Upper lobe of right lung (tissue), 1 donor: ENCODE results near the gene AANAT. TPM values are rescaled to one million over a fixed set of nuclear protein-coding genes. Genes with fewer than 3 reads are reported as not detected.
"Not testable (repeated sequence)": the region's sequence is repeated elsewhere in the genome, so short reads cannot be mapped to it uniquely, and the experiment has no call there.

Source experiments
- ATAC-seq: fragments of 200-7000 bp; cut with Tn5 transposase; one replicate; pipeline ENCODE4 v1.9.1; 2020; ENCODE audit warnings: mild to moderate bottlenecking, moderate library complexity
- DNase-seq: peaks from one replicate; pipeline ENCODE4 v3.0.0-alpha.2; 2020
- H3K27ac ChIP-seq: fragments of 200-600 bp; one replicate; pipeline ENCODE4 v1.8.0; 2022
- H3K27me3 ChIP-seq: fragments of 200-600 bp; one replicate; pipeline ENCODE4 v1.8.0; 2022; ENCODE audit warnings: mild to moderate bottlenecking
- H3K36me3 ChIP-seq: fragments of 200-600 bp; one replicate; pipeline ENCODE4 v1.8.0; 2022
- H3K4me1 ChIP-seq: fragments of 200-600 bp; one replicate; pipeline ENCODE4 v1.8.0; 2022
- H3K4me3 ChIP-seq: fragments of 200-600 bp; one replicate; pipeline ENCODE4 v1.8.0; 2022; ENCODE audit warnings: mild to moderate bottlenecking
- H3K9me3 ChIP-seq: fragments of 200-600 bp; one replicate; pipeline ENCODE4 v1.8.0; 2022
- CTCF ChIP-seq: fragments of 200-600 bp; IDR thresholded peaks from one replicate; pipeline ENCODE4 v1.8.0; 2022; ENCODE audit warnings: antibody characterized with exemption
- intact Hi-C: fragments of 100-400 bp; cut with DNase I; formaldehyde crosslinking; loops from one replicate; pipeline ENCODE4 v1.11.0; 2022
- total RNA-seq: library from RNA; stranded (reverse); fragmentation: NEBNext Ultra II Directional; extraction: Animal tissue kit (Norgen Biotek cat#: 25700); gene quantifications from one replicate; pipeline ENCODE4 v1.2.1, GENCODE V29; 2021
- donor health status: DM: no; HTN: yes; CAD: no; lungs with severe emphysema.

Gene AANAT
- total RNA-seq, 1 donor from 2014 or later, result not detected

GRCh38 chr17:76504117-76504516 is 36.7 kb downstream of the AANAT start:
- TF ChIP-seq CTCF, result no peak
- H3K27me3 ChIP-seq, result peaks cover 6% of the 10 kb centered on the region

GRCh38 chr17:76506408-76507345 is 39.3 kb downstream of the AANAT start:
- peak; percentile 90 for ATAC-seq
- H3K4me1 ChIP-seq, result peaks cover 16% of the 10 kb centered on the region
- no peak overlapping the region for H3K27ac ChIP-seq
- DNase-seq, result peak; percentile 89
- TF ChIP-seq CTCF, result peak; percentile 94
- intact Hi-C loops, result loop anchor here (5.0 kb wide), 2 partner anchors 39 to 99 kb away; partner anchors contain the start of gene AANAT
- H3K9me3 ChIP-seq, result no peaks in the 10 kb centered on the region
- H3K27me3 ChIP-seq, result peaks cover 6% of the 10 kb centered on the region
- H3K4me3 ChIP-seq, result no peak overlapping the region
- no peaks in the 10 kb centered on the region for H3K36me3 ChIP-seq

More at GRCh38 chr17:76504117-76504516, 36.7 kb downstream of the AANAT start:
- no peak for DNase-seq
- Histone ChIP-seq H3K4me1 (peaks cover 16% of the 10 kb centered on the region), H3K36me3 (no peaks in the 10 kb centered on the region), H3K27ac (no peak overlapping the region), H3K9me3 (no peaks in the 10 kb centered on the region), H3K4me3 (no peak overlapping the region)
- intact Hi-C loops, result no loop called here
- ATAC-seq, result no peak

GRCh38 chr17:76508472-76509063 is 41.2 kb downstream of the AANAT start:
- intact Hi-C loops, result loop anchor here (5.0 kb wide), 2 partner anchors 41 to 101 kb away; partner anchors contain the start of gene AANAT
- not testable (repeated sequence) for H3K27me3 ChIP-seq, H3K36me3 ChIP-seq, DNase-seq, ATAC-seq, H3K4me3 ChIP-seq, H3K9me3 ChIP-seq, H3K27ac ChIP-seq
- H3K4me1 ChIP-seq, result peaks cover 16% of the 10 kb centered on the region

- H3K36me3 ChIP-seq, result no peaks in the 10 kb centered on the region
- intact Hi-C loops, result loop anchor here (5.0 kb wide), 1 partner anchor 194 kb away; no protein-coding TSS in a partner anchor
- no peak for TF ChIP-seq CTCF
These were observed 43.4 kb downstream of the AANAT start for GRCh38 chr17:76510831-76511244.

GRCh38 chr17:76511668-76512365 is 44.4 kb downstream of the AANAT start:
- ATAC-seq (no peak), DNase-seq (no peak)
- Histone ChIP-seq H3K27me3 (peaks cover 6% of the 10 kb centered on the region), H3K36me3 (no peaks in the 10 kb centered on the region), H3K9me3 (no peaks in the 10 kb centered on the region), H3K27ac (no peak overlapping the region), H3K4me1 (peaks cover 16% of the 10 kb centered on the region), H3K4me3 (no peak overlapping the region)
- TF ChIP-seq CTCF, result no peak
- intact Hi-C loops, result loop anchor here (5.0 kb wide), 1 partner anchor 195 kb away; no protein-coding TSS in a partner anchor

More at GRCh38 chr17:76510831-76511244, 43.4 kb downstream of the AANAT start:
- Histone ChIP-seq H3K4me1 (peaks cover 16% of the 10 kb centered on the region), H3K27me3 (peaks cover 6% of the 10 kb centered on the region), H3K27ac (no peak overlapping the region), H3K4me3 (no peak overlapping the region), H3K9me3 (no peaks in the 10 kb centered on the region)
- no peak for DNase-seq
- ATAC-seq, result no peak
